GM21576 (cell line): Measurements from ENCODE around the gene ADGRA1.

Experiments
- ATAC-seq: cut with Tn5 transposase; IDR thresholded peaks from one replicate; pipeline ENCODE4 v1.9.1; 2021; ENCODE audit warnings: mild to moderate bottlenecking, moderate library complexity; ENCODE audit not compliant: unreplicated experiment

ADGRA1 gene

DNA sequence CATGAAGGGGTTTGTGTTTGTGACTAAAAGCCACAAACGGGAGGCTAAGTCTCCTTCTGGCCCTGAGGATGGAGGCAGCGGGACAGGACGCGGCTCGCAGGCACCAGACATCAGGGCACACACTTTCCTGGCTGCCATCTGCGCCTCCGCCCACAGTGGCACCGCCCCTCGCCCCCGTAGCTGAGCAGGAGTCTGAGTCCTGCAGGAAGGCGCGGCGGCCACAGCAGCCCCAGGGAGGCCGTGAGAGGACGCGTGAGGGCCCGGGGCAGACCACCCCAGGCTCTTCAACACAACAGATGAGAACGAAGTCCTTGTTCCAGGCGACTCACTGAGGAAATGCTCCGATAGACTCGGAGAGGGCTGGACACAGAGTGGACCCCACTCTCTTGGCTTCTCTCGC, 6.6 kb downstream of the ADGRA1 start:
- no peak for ATAC-seq

DNA sequence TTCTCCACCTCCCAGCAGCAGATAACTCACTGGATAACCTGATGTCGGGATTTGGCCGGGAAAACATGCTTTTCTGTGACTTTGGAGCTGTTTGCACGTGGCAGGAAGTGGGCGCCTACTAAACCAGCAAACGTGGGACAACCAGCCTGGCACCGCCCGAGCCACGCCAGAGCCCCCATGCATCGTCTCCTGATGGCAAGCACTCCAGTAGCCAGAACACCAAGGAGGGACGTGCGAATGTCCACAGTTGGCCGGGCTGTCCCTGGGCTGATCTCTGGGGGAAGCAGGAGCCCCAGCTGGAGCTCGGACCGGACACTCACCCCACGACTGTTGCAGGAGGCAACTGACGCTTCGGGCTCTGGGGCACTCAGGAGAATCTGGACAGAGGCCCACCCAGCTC, 7.1 kb downstream of the ADGRA1 start:
- ATAC-seq: no peak

DNA sequence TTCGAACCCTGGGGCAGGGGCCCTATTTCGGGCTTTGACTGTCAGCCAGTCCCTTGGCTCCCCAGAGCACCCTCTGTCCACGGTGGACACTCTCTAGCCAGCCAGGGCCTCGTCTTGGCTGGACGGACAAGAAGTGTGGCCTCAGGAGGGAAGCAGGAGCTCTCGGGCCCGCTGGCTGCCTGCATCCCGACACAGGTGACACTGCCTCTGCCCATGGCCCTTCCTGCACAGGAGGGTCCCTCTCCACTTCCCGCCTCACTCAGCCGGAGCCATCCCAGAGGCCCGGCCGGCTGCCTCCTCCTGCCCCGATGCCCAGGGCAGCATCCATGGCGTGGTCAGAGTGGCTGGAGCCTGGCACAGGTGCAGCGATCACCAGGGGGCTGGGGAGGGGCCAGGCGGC, 7.9 kb downstream of the ADGRA1 start:
- no peak for ATAC-seq

DNA sequence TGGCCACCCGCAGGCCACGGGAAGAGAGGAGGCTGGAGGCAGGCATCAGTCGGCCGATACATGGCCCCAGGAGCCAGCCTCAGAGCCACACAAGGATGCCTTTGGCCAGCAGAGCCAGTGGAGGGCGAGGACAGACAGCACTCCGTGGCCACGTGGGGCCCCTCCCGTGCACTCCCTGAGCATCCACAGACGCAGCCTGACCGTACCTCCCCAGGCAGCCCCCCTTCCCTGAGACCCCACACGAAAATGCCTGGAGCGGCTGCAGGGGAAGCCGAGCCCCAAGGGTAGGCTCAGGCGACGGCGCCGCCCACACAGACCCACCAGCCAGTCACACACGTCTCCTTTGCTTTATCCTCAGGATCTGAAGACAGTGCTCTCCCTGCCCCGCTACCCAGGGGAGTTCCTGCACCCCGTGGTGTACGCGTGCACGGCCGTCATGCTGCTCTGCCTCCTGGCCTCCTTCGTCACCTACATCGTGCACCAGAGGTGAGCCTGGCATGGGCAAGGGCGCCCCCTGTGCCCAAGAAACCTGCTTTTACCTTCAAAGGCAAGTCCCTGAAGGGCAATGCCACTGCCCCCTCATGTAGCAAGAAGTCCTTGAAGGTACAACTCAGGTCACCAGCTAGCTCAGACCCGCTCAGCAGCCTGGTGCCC, 9.0 kb downstream of the ADGRA1 start:
- no peak for ATAC-seq

DNA sequence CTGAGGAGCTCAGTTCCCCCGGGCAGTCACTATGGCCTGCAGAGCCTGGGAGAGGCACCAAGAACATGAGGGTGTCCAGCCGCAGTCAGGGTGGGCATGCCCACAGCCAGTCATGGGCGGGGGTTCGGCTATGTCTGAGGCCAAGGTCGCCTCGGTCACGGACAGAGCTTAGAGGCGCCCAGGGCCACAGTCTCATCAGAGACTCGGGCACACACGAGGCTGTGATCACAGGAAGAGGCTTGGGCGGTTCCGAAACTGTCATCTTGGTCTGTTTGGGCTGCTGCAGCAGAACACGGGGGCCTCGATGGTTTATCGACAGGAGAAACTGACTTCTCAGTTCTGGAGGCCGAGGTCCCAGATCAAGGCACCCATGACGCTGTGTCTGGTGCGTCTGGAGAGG, 9.7 kb downstream of the ADGRA1 start:
- no peak for ATAC-seq

DNA sequence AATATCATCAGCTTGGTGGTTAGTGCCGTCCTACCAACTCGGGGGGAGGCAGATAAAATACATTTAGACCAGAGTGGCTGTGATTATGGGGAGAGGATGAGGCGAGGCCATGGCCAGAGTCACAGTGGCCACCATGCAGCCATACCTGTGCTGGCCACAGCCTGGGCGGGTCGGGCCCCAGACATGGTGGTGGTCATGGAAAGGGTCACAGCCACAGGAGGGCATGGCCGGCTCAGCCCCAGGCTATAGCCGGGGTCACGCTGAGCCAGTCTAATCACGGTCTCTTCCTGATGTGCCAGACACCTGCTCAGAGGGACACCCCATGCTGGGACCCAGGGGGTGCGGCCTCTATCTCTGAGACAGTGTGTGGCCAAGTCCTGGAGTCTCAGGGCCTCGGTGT, 10.2 kb downstream of the ADGRA1 start:
- no peak for ATAC-seq

DNA sequence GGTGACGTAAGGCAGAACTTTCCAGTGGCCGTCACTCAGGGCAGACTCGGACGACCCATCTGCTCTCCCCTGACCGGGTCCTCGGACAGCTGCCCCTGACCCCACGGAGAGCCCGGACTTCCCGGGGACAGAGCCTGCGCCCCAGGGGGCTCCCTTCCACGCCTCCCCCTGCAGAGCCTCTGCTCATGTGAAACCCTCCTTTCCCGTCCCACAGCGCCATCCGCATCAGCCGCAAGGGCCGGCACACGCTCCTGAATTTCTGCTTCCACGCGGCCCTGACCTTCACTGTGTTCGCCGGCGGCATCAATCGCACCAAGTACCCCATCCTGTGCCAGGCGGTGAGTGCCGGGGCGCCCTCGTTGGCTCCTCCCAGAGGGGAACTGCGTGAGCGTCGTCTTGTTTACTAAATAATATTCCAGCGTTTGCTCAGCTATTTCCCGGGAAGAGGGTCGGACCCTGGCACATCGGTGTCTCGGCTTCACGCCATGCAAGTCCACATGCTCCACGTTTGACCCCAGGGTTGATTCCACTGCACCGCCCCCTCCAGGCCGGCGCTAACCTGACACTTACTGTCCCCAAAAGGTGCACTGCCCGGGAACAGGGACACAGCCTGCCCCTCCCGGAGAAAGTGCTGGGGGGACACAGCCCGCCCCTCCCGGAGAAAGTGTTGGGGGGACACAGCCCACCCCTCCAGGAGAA, 10.9 kb downstream of the ADGRA1 start:
- no peak for ATAC-seq

DNA sequence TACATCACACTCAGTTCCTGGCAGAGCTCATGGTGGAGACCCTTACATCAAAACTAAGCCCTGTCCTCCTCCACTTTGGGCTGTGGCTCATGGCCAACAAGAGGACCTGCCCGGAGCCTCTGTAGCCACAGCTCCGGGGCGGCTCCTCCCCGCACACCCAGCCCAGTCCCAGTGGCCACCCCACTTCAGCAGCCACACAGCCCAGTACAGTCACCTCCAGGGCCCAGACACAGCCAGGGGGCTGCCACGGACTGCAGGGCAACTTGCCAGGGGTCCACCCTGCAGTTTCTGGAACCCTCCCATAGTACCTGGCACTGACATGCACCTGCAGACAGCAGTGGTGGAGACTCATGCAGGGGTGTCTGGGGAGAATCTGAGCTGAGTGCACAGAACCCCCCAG, 11.8 kb downstream of the ADGRA1 start:
- no peak for ATAC-seq

DNA sequence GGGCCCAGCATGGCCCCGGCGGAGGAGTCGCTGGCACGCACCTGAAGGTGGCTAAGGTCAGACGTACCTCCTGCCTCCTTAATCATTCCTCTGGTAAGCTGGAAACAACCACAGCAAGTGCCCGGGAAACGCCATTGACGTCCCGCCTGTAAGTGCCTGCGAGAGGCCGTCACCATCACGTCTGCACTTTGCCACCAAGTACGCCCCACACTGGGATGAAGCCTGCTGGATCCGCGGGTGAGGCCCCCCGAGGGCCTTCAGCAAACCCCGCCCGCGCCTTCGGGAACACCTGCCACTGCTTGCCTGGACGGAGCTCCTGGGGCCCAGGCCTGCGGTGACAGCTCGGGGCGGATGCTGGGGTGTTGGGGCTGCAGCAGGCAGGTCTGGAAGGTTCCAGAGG, 12.5 kb downstream of the ADGRA1 start:
- no peak for ATAC-seq

DNA sequence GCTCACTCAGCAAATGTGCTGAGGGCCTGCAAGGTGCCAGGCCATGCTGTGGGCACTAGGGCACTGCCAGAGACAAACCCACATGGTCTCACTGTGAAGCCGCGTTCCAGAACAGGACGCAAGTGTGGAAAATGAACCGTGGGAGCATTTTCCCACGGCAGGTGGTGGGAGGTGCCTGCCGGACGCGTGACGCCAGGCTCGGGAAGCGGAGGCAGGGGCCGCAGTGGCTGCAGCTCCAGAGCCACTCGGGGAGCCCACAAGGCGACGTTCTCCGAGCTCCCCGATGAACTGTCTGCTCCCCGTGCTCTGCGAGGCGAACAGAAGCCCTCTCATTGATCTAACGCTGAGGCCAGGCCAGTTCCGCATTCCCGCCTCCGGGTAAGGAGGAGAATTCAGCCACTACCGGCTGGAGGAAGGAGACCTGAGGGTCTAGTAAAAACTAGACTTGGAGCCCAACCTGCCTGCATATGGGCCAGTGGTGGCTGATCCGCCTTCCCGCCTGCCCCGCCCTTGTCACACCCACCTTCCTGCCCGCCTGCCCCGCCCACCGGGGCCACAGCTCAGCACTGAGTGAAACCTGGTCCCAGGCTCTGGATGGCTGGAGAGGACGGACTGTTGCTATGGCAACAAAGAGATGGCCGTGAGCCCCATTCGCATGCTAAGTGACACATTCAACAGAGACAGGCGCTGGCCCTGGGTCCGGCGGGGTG, 13.1 kb downstream of the ADGRA1 start:
- ATAC-seq: no peak

DNA sequence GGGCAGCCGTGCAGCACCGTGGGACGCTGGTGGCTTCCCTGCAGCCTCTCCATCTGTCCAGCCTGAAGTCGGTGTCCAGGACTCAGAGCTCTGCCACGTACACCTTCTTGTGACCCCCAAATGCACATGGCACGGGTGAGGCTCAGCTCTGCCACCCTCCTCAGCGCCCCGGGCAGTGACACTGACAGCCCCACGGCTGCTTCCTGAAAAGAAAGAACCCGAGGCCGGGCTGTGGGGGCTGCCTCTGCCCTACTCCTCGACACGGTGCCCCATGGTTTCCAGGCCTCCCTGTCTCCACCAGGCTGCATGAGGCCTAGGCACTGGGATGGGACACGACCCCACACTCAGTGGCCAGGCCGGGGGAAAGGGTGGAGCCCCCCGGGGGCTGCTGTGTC, 13.7 kb downstream of the ADGRA1 start:
- ATAC-seq: no peak

DNA sequence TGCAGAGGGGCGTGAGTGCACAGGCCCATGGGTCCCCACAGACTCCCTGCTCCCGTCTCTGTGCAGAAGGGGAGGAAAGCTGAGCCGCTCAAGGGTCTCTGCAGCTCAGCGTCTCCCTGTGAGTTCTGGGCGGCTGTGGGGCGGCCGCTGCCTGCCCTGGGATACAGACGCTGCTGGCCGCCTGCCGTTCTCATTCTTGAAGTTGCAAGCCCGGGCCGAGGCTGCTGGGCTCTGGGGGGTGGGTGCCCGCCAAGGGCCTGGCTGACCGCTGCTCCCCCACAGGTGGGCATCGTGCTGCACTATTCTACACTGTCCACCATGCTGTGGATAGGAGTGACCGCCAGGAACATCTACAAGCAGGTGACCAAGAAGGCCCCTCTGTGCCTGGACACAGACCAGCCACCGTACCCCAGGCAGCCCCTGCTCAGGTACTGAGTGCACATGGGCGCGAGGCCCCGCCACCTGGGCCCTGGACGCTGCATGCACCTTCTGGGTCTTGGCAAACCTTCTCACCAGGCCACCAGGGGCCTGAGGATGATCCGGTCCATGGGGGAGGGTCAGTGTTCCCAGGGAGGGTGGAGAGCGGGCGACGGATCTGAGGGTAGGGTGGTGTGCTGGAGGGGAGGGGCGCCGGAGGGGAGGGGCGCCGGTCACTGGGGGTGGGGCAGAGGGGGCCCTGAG, 14.8 kb downstream of the ADGRA1 start:
- ATAC-seq: no peak

DNA sequence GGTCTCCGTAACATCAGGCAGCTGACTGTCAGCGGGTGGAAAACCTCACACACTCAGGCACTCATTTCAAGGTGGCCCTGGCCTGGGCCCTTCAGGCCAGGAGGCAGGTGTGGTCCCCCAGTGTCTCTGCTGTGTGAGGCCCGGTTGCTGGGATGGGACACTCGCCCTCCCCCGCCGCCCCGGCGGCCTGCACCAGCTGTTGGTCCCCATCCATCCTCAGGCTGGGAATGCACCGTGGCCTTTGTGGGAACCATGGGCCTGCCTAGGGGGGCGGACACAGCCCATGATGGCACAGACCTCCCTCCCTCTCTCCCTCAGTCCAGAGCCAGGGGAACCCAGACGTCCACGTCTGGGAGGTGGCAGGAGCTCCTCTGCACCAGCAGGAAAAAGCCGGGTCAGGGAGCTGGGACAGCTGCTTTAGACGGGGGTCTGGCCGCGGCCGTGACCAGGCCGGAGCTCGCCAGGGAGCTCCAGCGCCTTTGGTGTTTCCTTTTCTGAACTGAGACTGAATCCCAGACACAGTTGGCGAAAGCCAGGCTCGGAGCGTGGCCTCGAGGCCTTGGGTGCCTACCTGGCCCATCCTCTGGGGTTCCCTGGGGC, 15.7 kb downstream of the ADGRA1 start:
- no peak for ATAC-seq

DNA sequence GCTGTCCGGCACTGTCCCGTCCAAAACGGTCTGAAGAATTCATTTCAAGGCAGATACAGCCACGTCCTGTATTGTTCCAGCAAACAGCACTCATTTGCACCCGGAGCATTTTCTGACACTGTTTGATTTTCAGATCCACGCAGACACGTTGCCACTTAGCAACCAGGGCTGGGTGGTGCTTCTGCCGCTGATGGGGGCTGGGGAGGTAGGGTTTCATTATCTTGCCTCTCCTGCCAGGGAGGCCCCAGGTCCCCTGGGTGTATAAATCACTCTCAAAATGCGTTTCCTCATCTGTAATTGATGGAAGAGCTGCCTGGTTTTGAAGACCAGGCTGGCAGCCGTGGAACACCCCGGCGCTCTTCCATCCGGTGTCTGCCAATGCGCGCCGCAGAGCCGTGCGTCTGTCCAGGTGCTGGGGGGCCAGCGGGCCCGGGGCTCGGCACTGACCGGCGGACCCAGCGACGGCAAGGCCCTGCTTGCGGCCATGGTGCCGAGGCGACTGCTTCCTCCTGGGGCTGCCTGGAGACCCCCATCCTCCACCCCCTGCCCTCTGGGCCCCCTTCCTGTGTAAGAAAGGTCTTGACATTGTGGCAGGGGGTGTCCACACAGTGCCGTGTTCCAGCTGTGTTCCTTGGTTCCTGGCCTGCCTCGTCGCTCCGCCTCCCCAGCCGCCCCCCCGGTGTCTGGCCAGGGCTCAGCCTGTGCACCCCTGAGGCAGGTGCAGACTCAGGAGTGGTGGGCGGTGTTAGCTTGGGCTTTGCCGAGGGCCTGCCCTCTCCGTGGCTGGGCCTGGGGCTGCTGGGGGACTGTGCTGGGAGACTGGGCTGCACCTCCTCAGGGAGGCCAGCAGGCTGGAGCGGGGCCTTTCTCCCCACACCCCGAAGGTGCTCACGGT, 16.6 kb downstream of the ADGRA1 start:
- no peak for ATAC-seq

DNA sequence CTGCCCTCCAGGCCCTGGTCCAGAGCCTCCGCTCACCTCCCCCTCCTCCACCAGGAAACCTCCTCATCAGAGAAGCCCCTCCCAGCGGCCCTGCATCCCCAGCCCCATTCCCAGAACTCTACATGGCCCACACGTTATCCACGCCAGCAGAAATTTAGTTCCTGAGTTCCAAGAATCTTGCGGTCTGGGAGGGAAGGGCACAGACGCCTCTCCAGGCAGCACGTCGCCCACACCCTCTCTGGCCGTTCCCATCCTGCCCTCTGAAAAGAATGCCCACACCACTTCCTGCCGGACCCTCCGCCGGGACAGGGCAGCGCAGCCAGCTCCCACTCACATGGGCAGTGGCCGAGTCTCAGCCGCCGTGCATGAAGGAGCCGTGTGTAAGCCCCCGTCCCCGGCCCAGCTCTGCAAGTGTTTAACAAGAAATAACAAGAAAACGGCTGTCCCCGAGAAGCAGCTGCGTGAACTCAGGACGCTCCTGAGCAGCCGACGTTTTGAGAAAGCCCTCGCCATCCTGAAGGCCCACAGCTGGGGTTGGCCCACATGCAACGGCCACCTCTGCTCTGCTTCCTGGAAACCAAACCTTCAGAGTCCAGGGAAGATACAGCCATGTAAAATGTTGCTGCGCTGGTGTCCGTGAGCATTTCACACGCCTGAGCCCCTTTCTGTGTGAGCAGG, 17.4 kb downstream of the ADGRA1 start:
- no peak for ATAC-seq

DNA sequence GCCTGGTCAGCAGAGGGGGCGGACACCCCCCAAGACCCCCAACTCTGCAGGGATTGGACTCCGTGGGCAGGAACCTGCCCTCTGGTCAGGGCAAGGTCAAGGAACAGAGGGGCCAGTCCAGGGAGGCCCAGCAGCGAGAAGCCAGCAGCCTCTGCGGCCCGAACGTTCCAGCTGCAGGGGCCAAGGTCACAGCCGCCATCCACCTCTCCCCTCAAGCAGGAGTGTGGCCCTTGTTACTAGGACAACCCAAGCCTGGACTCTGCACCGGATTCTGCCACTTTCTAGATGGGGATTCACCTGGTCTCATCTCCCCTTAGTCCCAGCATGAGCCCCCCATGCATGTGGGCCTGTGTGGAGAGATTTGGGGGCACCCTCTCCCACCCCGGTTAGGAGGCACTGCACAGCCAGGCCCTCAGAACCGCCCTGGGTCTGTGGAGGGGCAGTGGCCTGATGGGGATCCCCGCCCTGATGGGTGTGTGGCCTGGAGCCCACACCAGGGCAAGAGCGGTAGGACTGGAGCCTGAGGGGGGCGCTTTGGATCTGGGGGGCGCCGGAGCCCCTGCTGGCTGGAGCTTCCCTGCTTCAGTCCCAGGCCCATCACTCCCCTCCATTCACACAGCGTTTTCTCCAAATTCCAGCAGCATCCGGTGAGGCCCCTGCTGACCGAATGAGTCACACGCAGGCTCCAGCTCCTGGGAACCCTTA, 18.1 kb downstream of the ADGRA1 start:
- no peak for ATAC-seq

DNA sequence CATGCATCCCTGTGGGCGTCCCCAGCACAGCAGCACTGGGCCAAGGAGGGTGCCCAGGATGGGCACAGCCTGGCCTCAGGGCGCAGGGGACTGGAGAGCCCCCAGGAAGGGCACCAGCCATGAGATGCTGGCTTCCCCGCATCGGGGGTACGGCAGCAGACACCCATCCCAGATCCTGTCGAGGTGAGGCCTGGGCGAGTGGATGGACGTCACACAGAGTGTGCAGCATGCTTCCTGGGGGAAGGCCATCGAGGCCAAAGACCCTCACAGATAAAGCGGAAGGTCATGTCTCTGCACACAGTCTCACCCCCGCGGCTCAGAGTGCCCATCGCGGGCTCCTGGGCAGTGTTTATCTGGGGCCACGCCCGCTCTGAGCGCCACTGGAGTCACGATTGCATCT, 18.8 kb downstream of the ADGRA1 start:
- no peak for ATAC-seq

DNA sequence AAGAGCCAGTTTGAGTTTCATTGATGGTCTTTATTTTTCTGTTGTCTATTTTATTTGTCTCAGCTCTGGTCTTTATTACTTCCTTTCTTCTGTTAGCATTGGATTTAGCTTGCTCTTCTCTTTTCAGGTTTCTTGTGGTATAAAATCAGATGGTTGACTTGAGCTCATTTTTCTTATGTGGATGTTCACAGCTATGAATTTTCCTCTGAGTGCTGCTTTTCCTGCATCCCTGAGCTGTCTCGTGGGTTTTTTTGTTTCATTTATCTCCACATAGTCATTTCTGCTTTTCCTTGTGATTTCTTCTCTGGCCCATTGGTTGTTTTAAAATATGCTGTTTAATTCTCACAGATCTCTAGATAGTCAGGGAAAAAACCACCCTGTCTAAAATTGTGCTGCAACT, 19.7 kb downstream of the ADGRA1 start:
- no peak for ATAC-seq

DNA sequence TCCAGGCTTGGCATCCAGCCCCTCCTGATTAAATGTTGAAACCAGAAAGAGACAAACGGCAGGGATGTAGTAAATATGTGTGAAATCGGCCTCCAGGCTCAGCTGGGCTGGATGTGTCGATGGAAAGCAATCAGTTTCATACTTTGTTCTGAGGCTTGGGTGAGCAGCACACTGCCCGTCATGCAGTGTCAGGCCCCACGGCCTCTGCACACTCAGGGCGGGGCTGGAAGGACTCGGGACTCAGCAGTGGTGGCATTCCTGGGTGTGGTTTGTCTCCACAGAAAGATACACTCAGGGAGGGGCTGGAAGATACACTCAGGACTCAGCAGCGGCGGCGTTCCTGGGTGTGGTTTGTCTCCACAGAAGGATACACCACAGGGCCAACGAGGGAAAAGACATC, 22.0 kb downstream of the ADGRA1 start:
- no peak for ATAC-seq
